ENCODE data around the gene POMP. TPM values are rescaled to one million over a fixed set of nuclear protein-coding genes. Genes with fewer than 3 reads are reported as not detected.

The POMP gene
- total RNA-seq, 2 donors from 2014 or later, result 10.6 to 39.9 TPM

GRCh38 chr13:28626266-28626665, 32.7 kb upstream of the POMP start:
- TF ChIP-seq CTCF (IDR thresholded peaks at IDR 0.05) (no peak), POLR2A (IDR thresholded peaks at IDR 0.05) (no peak)
- ATAC-seq (no peak), DNase-seq (no peak)
- no peak overlapping the region for H3K27ac ChIP-seq
- no peaks in the 10 kb centered on the region for H3K36me3 ChIP-seq (replicated peaks in 1 of 2; ENCODE audit: insufficient read depth in 1 of 2, low read depth in 2 of 2)
- H3K27me3 ChIP-seq, result no peaks in the 10 kb centered on the region
- H3K9me3 ChIP-seq, result no peaks in the 10 kb centered on the region
- no peak overlapping the region for H3K4me3 ChIP-seq
- intact Hi-C loops (cut with DNase I), result loop anchor here (10.0 kb wide), 1 partner anchor 301 kb away; no protein-coding TSS in a partner anchor
- no peaks in the 10 kb centered on the region for H3K4me1 ChIP-seq
- 63 to 65% methylated on average over 5 of the region's 5 CpGs for WGBS, 2 donors

GRCh38 chr13:28628241-28628640, 30.7 kb upstream of the POMP start:
- Histone ChIP-seq H3K4me3 (no peak overlapping the region), H3K4me1 (no peaks in the 10 kb centered on the region), H3K9me3 (no peaks in the 10 kb centered on the region), H3K27me3 (no peaks in the 10 kb centered on the region), H3K36me3 (replicated peaks in 1 of 2; ENCODE audit: insufficient read depth in 1 of 2, low read depth in 2 of 2) (no peaks in the 10 kb centered on the region), H3K27ac (no peak overlapping the region)
- whole genome bisulfite sequencing, 2 donors, result 58 to 59% methylated on average over 4 of the region's 4 CpGs
- intact Hi-C loops (cut with DNase I), result loop anchor here (10.0 kb wide), 1 partner anchor 303 kb away; no protein-coding TSS in a partner anchor
- no peak for TF ChIP-seq CTCF (IDR thresholded peaks at IDR 0.05)
- no peak for TF ChIP-seq POLR2A (IDR thresholded peaks at IDR 0.05)
- ATAC-seq (no peak), DNase-seq (no peak)

- WGBS, 2 donors, result 72 to 79% methylated on average over 4 of the region's 4 CpGs
- ATAC-seq (no peak), DNase-seq (no peak)
- Histone ChIP-seq H3K27me3 (no peaks in the 10 kb centered on the region), H3K36me3 (replicated peaks in 1 of 2; ENCODE audit: insufficient read depth in 1 of 2, low read depth in 2 of 2) (no peaks in the 10 kb centered on the region), H3K27ac (no peak overlapping the region), H3K4me3 (no peak overlapping the region), H3K9me3 (no peaks in the 10 kb centered on the region), H3K4me1 (no peaks in the 10 kb centered on the region)
- TF ChIP-seq CTCF (IDR thresholded peaks at IDR 0.05), result no peak
- no peak for TF ChIP-seq POLR2A (IDR thresholded peaks at IDR 0.05)
- intact Hi-C loops (cut with DNase I), result no loop called here
Observed at GRCh38 chr13:28630869-28631268, 28.1 kb upstream of the POMP start.

GRCh38 chr13:28631801-28632200, 27.1 kb upstream of the POMP start:
- no peaks in the 10 kb centered on the region for H3K36me3 ChIP-seq (replicated peaks in 1 of 2; ENCODE audit: insufficient read depth in 1 of 2, low read depth in 2 of 2)
- no peak for TF ChIP-seq CTCF (IDR thresholded peaks at IDR 0.05)
- no peak for TF ChIP-seq POLR2A (IDR thresholded peaks at IDR 0.05)
- no peaks in the 10 kb centered on the region for H3K9me3 ChIP-seq
- ATAC-seq (no peak), DNase-seq (no peak)
- 69 to 70% methylated on average over 1 of the region's 1 CpG for WGBS, 2 donors
- H3K27me3 ChIP-seq, result no peaks in the 10 kb centered on the region
- intact Hi-C loops (cut with DNase I), result no loop called here
- H3K27ac ChIP-seq, result no peak overlapping the region
- no peak overlapping the region for H3K4me3 ChIP-seq
- no peaks in the 10 kb centered on the region for H3K4me1 ChIP-seq

- no peaks in the 10 kb centered on the region for H3K36me3 ChIP-seq (replicated peaks in 1 of 2; ENCODE audit: insufficient read depth in 1 of 2, low read depth in 2 of 2)
- TF ChIP-seq POLR2A (IDR thresholded peaks at IDR 0.05) (no peak), CTCF (IDR thresholded peaks at IDR 0.05) (no peak)
- H3K27ac ChIP-seq, result no peak overlapping the region
- intact Hi-C loops (cut with DNase I), result no loop called here
- no peaks in the 10 kb centered on the region for H3K9me3 ChIP-seq
- ATAC-seq (no peak), DNase-seq (no peak)
- 6 to 15% methylated on average over 1 of the region's 1 CpG for WGBS, 2 donors
- no peaks in the 10 kb centered on the region for H3K27me3 ChIP-seq
- no peak overlapping the region for H3K4me3 ChIP-seq
- no peaks in the 10 kb centered on the region for H3K4me1 ChIP-seq
Observed at GRCh38 chr13:28636069-28636468, 22.9 kb upstream of the POMP start.

All from body of pancreas (tissue), 4 donors.